GM21786 (cell line): Measurements from ENCODE around the gene CCNK.

Experiments used
- ATAC-seq: cut with Tn5 transposase; IDR thresholded peaks from one replicate; pipeline ENCODE4 v1.9.1; 2021; ENCODE audit not compliant: unreplicated experiment

CCNK gene

GRCh38 chr14:99506276-99506675 is 25.1 kb downstream of the CCNK start:
- ATAC-seq = no peak

GRCh38 chr14:99507860-99508640 is 26.8 kb downstream of the CCNK start:
- no peak for ATAC-seq

- ATAC-seq = no peak
Measured at GRCh38 chr14:99508896-99509629, 27.9 kb downstream of the CCNK start.

GRCh38 chr14:99509871-99510555 is 28.8 kb downstream of the CCNK start:
- ATAC-seq = no peak

GRCh38 chr14:99510556-99511139 is 29.4 kb downstream of the CCNK start:
- ATAC-seq = no peak

- ATAC-seq = no peak
Measured at GRCh38 chr14:99511421-99512109, 30.4 kb downstream of the CCNK start.

GRCh38 chr14:99512110-99512449 is 30.9 kb downstream of the CCNK start:
- ATAC-seq = no peak

- no peak for ATAC-seq
Measured at GRCh38 chr14:99512571-99513182, 31.5 kb downstream of the CCNK start.

GRCh38 chr14:99513183-99513694 is 32.0 kb downstream of the CCNK start:
- ATAC-seq = no peak

GRCh38 chr14:99513946-99514551 is 32.8 kb downstream of the CCNK start:
- no peak for ATAC-seq

- no peak for ATAC-seq
Measured at GRCh38 chr14:99514552-99515300, 33.5 kb downstream of the CCNK start.

GRCh38 chr14:99515301-99516155 is 34.3 kb downstream of the CCNK start:
- no peak for ATAC-seq

- no peak for ATAC-seq
Measured at GRCh38 chr14:99516156-99516870, 35.1 kb downstream of the CCNK start.

- no peak for ATAC-seq
Measured at GRCh38 chr14:99516871-99517642, 35.8 kb downstream of the CCNK start.

- ATAC-seq = no peak
Measured at GRCh38 chr14:99517643-99518381, 36.6 kb downstream of the CCNK start.
